Activated CD4-positive, alpha-beta T cell treated with anti-CD3 and anti-CD28 coated beads, Interleukin-2, amount 50 U/mL, for 24 hours (primary cell): Measurements from ENCODE around the gene FADS6.
"Not testable (repeated sequence)": the region's sequence is repeated elsewhere in the genome, so short reads cannot be mapped to it uniquely, and the experiment has no call there.

Experiments
- DNase-seq, 2 donors: peaks; one replicate each; pipeline ENCODE4 v3.0.0-alpha.2; 2020; ENCODE audit warnings: low read depth in 1 of 2, low spot score in 1 of 2

Gene FADS6

DNA sequence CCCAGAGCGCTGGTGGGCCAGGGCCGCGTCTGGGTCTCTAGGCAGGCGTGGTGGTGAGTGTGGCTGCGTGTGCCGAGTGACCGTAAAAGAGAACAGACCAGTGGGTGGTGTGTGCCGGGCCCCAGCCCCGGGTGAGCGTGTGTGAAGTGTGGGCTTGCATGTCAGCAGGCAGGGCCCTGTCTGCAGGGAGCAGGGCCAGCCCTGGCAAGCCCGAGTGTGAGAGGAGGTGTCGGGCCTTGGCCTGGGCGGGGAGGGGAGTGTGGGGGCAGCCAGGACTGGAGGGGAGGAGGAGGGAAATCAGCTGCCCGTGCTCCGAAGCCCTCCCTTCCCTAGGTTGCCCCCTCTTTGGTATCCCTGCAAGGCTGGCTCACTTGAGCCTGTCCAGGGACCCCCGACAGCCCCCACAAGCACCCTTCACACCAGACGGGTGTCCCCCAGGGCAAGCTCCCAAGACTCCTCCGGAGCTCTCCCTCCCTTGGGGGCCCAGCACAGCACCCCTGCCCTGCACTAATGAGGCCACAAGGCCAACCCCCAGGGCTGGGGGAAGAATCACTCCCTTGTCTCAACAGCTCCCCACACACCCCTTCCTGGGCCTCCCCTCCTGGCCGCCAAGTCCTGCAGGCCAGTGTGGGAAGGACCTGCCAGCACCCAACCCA, 27.7 kb upstream of the FADS6 start:
- DNase-seq, result no peak

DNA sequence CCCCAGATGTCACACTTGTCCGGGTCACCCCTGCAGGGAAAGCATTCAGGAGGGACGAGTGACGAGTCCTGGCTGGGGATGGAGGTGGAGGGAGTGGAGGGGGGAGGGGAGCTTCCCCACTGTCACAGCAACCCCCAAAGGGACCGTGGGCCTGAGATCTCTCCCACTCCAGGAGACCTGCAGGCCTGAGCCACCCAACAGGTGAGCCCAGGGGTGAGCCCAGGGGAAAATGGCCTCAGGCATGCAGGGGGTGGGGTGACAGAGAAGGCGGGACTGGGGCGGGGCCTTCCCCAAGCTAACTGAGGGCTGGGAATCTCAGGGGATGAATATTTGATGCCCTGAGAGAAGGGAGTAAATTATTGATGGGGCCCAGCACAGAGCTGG, 27.2 kb upstream of the FADS6 start:
- no peak for DNase-seq

DNA sequence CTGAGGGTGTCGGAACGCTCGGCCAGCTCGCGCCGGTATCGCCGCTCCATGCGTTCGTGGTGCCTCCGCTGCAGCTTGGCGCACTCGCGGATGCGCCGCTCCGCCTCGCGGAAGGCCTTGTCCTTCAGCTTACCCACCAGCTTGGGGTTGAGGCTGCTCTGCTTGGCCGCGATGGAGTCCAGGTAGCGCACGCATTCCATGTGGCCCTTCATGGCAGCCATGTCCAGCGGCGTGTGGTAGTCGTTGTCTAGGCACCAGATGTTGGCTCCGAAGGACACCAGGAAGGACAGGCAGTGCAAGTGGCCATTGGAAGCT, 26.8 kb upstream of the FADS6 start:
- no peak for DNase-seq

DNA sequence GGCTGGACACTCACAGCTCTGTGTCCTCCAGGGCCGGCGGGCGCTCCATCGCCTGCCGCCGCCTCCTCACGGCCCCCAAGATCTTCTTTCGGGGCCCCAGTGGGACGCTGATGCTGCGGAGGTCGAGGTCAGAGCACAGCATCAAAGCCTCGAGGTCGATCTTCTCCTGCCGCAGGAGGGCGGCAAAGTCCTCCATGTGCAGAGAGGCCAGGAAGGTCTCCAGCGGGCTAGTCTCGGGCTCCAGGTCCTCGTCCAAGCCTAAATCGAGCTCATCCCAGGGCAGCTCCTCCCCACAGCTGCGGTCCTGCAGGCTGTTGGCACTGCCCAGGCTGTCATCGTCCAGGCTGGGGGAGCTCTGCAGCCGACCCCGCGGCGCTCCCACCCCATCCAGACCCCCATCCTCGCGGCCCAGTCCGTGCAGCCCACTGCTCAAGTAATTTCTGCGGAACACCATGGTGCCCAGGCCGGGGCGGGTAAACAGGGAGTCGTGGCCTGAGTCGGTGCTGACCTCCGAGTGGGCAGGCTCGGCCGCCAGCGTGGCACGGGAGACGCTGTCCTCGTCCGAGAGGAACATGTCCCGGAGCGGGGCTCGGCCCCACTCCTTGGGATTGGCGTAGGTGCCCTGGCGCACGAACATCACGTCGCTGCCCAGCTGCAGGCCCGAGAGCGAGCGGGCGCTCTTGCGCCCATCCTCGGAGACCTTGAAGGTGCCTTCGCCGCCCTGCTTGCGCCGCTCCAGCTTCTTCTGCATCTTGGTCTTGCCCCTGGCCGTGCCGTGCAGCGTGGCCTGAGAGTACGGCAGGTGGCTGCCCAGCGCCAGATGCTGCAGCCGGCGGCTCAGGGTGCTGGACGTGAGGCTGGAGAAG, 26.2 kb upstream of the FADS6 start:
- no peak for DNase-seq

DNA sequence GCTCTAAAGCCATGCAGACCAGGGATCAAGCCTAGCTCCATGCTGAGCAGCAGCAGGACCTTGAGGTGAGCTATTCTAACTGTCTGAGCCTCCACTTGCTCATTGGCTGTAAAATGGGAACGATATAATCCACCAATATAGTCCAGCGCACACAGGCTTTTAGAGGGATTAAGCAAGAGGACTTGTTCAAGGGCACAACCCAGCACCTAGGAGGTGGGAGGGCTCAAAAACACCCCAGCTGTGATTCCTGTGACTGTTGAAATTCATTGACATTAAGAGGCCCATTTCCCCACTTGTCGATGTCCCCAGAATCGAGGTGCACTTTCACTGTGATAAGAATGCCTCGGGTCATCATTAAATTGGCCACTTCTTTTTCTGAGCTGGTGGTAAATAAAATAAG, 25.5 kb upstream of the FADS6 start:
- no peak for DNase-seq

DNA sequence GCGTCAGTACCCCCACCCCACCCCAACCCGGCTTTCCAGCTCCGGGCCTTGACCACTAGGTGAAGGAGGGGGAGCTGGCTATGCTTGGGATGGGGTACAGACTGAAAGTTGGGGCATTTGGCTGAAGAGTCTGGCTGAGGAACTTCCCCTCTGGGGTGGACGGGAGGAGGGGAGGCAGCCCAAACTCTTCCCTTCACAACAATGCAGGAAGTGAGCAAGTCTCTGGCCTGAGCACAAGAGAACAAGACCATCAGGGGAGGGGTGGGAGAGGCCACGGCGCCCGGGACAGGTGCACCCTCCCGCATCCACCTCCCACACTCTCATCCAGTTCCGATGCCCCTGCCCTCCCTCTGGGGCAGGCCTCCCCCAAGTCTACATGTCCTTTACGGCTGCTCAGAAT, 24.0 kb upstream of the FADS6 start:
- DNase-seq, result no peak

DNA sequence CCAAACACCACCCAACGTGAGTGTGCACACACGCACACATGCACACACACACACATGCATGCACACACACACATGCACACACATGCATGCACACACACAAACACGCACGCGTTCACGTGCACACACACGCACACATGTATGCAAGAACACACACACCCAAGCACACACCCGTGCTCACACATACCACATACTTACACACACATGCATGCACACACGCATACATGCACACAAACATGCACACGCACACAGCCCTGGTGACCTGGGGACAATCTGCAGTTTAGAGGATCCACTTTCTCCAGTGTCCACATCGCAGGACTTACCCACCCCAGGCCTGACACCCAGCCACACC, 23.4 kb upstream of the FADS6 start:
- DNase-seq, result no peak

DNA sequence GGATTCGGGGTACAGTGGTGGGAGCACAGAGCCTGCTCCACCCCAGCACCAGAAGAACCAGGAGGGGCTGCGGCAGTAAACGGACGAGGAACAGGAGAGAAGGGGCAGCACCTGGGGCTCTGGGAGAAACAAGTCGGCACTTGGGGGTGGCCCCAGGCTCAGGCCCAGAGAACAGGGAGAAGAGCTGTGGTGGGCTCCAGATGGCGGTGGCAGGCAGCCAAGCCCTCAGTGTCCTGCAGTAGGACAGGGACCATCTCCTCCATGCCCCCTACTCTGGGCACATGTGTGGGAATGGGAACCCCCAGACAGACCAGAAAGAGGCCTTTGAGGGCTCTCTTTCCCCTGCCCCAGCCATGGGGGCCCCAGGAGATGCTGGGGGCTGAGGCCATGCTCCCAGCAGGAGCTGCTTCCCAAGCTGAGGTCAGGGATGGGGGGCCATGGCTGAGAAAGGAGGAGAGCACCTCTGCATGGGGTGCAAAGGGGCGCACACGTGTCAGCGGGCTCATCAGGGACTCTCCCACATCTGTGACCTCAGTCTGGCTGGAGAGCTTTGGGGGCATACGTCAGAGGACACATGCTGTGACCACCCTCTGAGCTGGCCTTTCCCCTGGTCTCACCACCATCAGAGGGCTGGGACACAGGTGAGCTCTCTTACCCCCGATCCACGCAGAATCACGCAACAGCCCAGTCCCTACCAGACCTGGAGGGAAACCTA, 22.9 kb upstream of the FADS6 start:
- DNase-seq, result no peak

DNA sequence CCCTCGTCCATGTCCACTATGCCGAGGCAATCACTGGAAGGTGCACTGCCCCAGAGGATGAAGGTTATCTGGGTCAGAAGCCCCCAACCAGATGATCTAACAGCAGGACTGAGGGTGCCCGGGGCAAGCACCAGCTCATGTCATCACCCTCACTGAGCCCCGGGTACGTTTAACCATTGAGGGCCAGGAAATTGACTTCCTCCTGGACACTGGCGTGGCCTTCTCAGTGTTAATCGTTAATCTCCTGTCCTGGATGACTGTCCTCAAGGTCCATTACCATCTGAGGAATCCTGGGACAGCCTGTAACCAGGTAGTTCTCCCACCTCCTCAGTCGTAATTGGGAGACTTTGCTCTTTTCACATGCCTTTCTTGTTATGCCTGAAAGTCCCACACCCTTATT, 18.0 kb upstream of the FADS6 start:
- DNase-seq, result not testable (repeated sequence)

DNA sequence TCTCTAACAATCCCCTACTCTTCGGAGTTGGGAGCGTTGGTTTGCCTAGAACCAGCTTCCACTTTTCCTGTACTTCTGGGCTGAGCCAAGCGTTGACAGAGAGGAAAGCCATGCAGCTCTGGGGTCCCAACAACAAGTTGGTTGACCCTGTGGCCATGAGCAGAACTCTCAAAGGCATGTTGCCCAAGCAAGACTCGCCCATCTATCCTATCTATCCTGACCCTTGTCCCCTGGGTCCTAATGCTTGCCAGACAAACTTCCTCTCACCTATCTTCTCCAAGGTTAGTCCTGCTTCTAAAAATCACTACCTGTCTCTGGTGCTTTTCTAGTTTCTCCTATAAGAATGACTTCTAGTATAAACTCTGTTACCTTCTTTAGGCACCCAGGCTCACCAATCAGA, 15.7 kb upstream of the FADS6 start:
- DNase-seq, result not testable (repeated sequence)

DNA sequence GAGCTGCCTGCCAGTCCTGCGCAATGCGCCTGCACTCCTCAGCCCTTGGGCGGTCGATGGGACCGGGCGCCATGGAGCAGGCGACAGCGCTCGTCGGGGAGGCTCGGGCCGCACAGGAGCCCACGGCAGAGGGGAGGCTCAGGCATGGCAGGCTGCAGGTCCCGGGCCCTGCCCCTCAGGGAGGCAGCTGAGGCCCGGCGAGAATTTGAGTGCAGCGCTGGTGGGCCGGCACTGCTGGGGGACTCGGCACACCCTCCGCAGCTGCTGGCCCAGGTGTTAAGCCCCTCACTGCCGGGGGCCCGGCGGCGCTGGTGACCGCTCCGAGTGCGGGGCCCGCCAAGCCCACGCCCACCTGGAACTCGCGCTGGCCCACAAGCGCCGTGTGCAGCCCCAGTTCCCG, 13.6 kb upstream of the FADS6 start:
- no peak for DNase-seq

DNA sequence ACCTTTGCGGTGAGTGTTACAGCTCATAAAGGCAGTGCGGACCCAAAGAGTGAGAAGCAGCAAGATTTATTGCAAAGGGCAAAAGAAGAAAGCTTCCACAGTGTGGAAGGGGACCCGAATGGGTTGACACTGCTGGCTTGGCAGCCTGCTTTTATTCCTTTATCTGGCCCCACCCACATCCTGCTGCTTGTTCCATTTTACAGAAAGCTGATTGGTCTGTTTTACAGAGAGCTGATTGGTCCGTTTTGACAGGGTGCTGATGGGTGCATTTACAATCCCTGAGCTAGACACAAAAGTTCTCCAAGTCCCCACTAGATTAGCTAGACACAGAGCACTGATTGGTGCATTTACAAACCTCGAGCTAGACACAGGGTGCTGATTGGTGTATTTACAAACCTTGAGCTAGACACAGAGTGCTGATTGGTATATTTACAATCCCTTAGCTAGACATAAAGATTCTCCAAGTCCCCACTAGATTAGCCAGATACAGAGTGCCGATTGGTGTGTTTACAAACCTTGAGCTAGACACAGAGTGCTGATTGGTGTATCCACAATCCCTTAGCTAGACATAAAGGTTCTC, 12.9 kb upstream of the FADS6 start:
- DNase-seq, result not testable (repeated sequence)

DNA sequence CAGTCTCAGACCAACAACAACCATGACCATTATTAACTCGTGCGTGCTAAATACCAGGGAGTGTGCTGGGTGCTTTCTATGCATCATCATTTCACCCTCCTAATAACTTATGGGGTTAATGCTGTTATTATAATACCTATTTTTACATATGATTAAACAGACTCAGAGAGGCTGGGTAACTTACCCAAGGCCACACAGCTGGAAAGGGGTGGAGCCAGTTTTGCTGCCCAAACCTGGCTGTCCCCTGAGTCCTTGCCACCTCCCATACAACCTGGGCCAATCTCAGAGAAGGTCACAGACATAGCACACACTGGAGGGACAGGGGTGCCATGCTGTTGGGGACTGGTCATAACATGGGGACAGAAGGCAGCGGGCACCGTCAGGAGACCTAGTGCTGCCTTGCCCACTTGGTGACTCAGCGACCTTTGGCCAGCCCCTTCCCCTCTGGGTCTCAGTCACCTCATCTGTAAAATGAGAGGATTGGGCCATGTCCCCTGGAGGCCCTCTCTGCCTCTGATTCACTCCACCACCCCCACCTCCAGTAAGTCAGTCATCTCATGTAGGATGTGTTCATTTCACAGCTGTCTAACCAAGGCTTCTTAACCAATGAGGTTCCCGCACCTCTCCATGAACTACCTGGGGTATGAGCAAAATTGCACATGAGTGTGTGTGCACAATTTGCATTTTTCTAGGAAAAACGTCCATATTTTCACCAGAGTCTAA, 11.4 kb upstream of the FADS6 start:
- DNase-seq, result no peak

DNA sequence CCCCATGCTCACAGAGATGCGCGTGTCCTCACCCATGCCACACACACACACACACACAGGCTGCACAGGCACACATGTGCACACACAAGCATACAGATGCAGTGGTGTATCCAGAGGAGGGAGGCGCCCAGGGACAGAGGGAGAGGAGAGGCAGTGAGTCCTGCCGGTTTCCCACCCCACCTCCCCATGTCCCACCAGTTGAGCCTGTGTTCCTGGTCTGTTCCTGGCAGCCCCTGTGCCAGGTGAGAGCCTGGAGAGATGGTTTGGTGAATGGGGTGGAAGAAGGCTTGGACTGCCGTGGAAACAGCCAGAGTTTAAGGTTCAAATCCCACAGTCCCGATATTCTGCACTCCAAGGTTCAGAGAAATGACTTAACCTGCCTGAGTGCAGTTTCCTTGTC, 10.2 kb upstream of the FADS6 start:
- DNase-seq, result no peak

DNA sequence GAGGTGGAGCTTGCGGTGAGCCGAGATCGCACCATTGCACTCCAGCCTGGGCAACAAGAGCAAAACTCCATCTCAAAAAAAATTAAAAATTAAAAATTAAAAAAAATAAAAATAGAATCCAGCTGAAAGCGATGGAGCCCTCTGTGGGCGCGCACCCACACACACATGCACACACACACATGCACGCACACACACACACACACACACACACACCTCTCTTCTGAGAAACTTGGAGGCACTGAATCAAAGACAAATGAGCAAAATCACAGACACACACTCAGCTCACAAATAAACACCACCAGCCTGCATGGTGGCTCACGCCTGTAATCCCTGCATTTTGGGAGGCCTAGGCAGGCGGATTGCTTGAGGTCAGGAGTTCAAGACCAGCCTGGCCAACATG, 9.6 kb upstream of the FADS6 start:
- no peak for DNase-seq

DNA sequence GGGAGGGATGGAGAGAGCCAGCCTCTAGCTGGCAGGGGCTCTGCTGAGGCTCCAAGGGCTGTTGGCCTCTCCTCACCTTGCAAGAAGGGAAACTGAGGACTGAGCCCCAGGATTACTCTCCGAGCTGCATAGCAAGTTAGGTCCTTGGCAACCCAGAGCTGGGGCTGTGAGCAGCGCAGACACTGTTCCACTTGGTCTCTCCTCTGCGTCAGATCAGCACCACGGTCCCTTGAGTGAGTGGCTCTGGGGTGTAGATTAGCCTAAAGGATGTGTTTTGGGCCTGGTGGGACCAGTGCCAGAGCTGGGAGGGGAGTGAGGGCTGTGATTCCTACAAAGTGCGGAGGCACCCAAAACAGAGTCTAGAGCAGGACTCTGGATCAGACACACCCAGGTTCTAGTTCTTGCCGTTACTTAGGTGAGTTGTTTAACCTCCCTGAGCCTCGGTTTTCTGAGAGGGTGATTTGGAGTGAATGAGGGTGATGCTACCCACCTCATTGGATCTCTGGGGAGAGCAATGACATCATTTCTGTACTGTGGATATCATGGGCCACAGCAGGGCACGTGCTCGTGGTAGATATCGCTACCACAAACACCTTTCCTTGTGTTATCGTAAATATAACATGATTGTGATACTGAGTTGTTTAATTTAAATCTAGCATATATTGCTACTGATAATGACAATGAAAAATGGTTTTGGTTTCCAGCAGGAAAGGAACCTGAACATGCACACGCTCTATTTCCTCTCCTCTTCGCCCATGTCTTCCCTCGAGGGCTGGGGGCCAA, 8.1 kb upstream of the FADS6 start:
- no peak for DNase-seq

DNA sequence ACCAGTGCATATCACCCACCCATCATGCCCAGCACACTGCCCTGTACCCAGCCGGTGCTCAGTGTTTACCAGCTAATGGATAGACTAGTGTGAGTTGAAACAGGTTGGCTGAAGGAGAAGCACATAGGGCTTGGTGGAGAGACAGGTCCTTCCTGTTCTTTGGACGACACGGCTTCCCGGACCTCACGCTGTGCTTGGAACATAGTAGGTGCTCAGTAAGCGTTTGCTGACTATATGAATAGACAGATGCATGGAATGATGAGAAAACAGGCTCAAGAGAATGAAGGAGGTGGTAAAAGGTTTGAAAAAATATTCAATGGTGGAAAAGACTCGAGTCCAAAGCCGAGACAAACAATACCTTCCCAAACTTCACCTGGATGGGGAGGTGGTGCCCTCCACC, 6.8 kb upstream of the FADS6 start:
- no peak for DNase-seq

DNA sequence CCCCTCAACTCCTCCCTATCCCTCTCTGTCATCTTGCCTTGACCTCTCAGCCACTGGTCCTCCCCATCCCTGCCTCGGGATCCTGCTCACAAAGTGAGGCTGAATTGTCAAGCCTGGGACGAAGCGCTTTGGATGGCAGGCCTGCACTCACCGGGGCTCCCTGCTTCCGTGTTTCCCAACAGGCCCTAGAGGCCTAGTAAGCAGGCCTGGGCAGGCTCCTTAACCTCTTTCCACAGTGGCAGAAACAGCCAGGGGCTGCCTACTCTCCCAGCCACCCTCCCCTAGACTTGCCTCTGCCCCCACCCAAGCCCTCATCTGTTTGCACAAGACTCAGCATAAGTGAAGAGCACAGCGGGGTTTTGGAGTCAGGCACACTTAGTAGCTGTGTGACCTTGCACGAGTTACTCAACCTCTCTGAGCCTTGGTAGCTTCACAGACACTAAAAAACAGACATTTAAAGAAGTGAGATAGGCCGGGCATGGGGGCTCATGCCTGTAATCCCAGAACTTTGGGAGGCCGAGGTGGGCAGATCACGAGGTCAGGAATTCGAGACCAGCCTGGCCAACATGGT, 5.0 kb upstream of the FADS6 start:
- no peak for DNase-seq

DNA sequence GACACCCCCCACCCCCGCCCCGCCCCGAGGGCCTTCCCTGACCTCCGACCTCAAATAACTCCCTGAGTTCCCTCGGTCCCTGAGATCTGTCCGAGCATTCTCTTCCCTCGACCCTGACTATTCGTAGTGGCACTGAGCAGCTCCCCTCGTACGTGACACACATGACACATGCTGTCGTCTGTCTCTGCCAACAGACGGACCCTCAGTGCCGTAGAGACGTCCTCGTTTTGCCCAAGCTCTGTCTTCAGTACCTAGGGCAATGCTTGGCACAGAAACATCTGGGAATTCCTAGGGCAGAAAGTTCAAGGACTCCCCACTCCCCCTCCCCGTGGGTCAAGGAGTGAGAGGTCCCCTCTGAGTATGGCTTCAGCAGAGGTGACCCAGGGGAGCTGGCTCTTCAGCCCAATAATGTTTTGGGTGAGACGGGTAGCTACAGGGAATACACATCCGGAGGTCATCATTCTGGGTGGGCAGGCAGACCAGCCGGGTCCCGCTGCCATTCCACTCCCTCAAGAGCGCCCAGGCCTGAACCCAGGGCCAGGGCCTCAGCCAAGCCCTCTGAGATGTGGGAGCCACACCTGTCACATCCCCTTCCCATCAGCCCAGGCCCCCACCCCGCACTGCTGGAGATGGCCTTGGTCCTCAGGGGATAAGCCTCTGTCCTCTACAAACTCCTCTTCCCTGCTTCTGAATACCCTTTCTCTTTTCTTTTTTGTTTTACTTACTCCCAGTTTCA, 671 bp upstream of the FADS6 start:
- no peak for DNase-seq
